ENCODE results near the gene ITGA8.
"Not testable (repeated sequence)": the region's sequence is repeated elsewhere in the genome, so short reads cannot be mapped to it uniquely, and the experiment has no call there.

The ITGA8 gene

DNA sequence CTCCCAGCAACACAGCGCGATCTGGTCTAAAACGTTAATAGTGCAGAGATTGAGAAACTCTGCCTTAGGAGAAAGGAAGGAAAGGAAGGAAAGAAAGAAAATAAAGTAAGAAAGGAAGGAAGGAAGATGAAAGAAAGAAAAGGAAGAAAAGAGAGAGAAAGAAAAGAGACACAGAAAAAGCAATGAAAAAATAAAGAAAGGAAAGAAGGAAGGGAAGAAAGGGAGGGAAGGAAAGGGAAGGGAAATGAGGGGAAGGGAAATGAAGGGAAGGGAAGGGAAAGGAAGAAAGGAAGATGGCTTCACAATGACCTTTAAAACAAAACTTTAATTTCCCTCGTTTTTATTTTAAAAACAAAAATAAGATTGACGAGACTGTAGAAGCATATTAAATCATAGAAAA lies 173.1 kb downstream of the ITGA8 start:
- DNase-seq = no peak

DNA sequence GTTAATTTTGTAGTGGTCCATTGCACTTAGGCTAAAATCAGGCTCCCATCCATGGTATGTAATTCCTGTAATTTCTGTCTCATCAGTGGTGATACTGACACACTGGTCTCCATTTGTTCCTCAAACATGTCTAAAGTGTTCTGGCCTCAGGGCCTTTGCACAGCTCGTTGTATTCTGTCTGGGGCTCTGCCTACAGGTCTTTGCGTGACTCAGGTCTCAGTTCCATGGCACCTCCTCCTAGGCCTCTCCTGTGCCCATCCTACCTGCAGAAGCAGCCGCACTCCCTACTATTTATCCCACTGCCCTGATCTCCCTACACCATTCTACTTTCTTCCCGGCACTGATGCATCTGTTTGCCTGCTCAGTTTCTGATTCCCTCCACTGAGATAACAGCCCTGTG lies 173.8 kb downstream of the ITGA8 start:
- DNase-seq = no peak

DNA sequence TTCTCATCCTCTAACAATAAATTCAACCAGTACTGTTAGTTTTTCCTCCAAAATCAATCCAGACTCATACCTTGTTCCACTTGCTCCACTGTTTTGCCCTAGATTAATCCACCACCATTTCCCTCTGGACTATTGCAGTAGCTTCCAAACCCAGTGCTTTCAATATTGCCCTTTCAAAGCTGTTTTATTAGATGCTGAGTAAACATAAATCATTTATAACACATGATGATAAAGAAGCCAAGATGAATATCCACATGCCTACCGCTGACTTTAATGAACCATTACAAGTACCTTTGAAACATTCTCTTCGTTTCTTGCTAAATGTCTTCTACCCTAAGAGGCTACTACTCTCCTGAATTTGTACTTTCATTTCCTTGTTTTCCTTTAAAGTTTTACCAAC lies 174.5 kb downstream of the ITGA8 start:
- DNase-seq = no peak

DNA sequence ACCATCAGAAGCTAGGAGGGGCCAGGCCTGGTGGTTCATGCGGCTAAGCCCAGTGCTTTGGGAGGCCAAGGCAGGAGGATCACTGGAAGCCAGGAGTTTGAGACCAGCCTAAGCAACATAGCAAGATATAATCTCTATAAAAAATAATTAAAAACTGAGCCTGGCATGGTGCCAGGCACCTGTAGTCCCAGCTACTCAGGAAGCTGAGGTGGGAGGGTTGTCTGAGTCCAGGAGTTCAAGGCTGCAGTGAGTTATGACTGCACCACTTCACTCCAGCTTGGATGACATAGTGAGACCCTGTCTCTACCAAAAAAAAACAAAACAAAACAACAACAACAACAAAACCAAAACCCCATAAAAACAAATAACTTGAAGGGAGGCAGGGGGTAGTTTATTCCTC lies 175.7 kb downstream of the ITGA8 start:
- DNase-seq = no peak

DNA sequence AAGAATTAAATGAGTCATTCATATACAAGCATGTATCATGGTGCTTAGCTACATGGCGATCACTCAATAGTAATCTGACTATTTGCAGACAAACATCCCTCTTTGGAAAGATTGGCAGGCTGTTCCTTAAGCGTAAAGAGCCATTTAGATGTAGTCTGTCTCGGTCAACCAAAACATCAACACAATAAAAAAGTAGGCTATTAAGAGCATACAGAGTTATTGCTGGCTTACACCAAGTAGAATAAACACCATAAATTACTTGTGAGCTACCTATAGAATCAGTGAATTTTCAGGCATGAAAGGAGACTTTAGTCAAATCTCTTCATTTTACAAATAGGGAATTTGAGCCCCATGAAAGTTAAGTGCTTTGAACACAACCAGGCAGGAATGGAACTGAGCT lies 176.9 kb downstream of the ITGA8 start:
- DNase-seq = no peak

DNA sequence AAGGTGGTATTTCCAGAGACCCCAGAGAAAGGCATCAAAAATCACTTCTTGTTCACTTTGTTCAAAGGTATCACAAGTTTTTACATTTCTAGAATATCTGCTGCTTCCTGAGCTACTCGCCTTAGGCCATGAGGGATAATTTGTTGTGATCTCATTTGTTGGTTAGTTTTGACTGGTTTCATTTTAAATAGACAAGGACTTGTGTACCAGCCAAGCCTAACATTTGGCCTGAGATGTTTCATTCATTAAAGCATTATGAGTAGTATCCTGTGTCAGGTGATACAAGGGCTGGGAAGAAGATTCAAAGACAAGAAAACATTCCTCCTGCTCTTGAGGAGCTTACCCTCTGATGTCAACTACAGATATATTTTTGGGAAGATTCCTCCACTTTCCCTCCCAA lies 178.3 kb downstream of the ITGA8 start:
- DNase-seq = no peak

DNA sequence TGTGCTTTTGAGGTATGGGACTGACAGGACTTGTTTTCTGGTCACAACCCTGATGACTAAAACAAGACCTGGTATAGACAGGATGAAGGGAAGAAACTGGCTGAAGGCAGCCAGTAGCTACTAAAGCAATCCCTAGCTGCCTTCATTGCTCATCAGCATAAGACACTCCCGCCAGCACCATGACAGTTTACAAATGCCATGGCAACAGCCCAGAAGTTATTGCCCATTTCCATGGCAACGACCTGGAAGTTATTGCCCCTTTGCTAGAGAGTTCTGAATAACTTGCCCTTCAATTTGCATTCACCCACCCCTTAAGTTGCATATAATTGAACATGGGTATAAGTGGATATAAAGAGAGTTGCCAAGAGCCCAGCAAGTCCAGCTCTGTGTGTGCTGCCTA lies 179.0 kb downstream of the ITGA8 start:
- DNase-seq = no peak

DNA sequence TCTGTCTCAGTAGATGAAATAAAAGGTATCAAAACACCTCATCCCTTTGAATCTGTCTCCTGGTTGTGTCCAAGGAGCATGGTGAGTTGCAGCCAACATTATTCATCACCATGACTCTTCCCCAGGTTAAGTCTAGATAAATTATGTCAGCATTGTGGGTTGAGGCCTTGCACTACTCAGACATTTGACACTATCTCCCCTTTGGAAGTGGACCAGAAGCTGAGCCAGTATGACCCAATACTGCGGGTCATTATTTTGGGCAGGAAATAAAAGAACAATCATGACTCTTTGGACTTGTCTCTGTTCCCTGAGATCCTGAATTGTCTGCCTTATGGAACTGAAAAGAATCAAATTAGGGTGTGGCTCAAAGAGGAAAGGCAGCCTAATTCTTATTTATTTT lies 180.5 kb downstream of the ITGA8 start:
- no peak for DNase-seq

DNA sequence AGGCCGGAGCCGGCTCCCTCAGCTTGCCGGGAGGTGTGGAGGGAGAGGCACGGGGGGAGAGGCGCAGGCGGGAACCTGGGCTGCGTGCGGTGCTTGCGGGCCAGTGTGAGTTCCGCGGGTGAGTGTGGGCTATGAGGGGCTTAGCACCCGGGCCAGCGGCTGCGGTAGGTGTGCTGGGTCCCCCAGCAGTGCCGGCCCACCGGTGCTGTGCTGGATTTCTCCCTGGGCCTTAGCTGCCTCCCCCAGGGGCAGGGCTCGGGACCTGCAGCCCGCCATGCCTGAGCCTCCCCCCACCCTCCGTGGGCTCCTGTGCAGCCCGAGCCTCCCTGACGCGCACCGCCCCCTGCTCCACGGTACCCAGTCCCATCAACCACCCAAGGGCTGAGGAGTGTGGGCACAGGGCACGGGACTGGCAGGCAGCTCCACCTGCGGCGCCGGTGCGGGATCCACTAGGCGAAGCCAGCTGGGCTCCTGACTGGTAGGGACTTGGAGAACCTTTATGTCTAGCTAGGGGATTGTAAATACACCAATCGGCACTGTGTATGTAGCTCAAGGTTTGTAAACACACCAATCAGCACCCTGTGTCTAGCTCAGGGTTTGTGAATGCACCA lies 184.7 kb downstream of the ITGA8 start:
- DNase-seq = not testable (repeated sequence)

DNA sequence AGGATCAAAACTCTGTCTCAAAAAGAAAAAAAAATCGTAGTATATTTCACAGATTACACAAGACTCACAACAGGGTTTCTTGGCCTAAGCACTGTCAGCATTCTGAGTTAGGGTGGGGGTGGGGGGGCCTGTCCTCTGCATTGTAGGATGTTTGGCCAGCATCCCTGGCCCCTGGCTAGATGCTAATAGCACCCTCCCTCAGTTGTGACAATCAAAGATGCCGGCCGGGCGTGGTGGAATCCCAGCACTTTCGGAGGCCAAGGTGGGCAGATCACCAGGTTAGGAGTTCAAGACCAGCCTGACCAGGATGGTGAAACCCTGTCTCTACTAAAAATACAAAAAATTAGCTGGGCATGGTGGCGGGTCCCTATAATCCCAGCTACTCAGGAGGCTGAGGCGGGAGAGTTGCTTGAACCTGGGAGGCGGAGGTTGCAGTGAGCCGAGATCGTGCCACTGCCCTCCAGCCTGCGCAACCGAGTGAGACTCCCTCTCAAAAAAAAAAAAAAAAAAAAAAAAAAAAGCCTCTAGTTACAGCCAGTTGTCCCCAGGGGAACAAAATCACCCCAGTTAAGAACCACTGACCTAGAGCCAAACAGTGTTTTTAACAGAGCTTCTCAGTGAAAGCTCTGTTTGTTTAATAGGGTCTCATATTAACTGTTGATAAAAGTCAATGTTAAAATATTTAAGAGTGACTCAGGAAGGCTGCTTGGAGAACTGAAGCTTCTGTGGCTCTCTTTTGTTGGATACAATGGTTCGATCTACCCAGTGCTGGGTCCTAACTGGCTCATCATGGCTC lies 187.6 kb downstream of the ITGA8 start:
- DNase-seq = no peak

DNA sequence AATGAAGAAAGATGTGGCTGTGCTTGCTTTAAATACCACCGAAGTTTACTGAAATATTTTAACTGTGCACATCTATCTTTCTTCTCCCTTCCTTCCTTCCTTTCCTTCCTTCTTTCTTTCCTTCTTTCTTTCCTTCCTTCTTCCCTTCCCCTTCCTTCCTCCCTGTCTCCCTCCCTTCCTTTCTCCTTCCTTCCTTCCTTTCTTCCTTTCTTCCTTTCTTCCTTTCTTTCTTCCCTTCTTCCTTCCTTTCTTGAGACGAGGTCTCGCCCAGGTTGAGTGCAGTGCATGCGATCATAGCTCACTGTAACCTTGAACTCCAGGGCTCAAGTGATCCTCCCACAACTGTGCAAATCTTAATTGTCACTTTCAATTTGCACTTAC lies 190.9 kb downstream of the ITGA8 start:
- DNase-seq = no peak

DNA sequence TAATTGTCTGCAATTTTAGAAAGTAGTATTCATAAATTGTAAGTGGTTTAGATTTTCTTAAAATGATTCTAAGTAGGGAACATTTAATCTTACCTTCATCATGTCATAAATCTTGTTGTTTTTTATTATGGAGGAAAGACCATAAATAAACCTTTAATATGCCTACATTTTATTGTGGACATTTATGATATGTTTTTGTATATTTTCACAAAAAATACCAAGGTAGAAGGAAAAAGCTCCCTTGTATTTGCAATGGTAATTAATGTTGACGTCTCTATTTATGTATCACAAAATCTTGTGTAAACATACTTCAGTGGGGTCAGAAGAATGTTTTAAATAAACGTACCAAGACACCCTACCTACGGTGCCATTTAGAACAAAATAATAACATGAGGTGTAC lies 193.0 kb downstream of the ITGA8 start:
- DNase-seq = no peak

DNA sequence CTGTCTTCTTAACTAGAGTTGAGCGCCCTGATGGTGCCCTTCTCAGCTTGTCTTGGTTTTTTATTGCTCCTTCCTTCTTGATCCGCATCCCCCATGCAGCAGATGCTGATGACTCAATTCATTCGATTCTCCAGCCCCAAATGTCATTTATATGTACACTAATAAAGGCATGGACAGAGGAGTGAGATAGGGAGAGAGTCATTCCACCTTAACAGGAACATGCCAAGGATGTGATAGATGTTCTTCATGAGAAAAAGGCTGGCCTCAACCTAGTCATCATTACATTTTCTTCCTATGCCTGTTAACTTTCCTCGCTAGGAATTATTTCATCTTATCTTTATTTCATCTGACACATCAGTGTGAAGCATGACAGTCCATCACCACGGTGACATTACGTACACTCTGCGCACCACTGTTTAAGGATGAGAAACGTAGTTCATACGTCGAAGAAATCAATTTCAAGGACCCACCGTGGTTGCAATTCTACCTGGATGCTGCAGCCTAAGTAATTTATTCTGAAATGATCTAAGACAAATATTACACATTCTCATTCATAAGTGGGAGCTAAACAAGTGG lies 198.3 kb downstream of the ITGA8 start:
- no peak for DNase-seq

DNA sequence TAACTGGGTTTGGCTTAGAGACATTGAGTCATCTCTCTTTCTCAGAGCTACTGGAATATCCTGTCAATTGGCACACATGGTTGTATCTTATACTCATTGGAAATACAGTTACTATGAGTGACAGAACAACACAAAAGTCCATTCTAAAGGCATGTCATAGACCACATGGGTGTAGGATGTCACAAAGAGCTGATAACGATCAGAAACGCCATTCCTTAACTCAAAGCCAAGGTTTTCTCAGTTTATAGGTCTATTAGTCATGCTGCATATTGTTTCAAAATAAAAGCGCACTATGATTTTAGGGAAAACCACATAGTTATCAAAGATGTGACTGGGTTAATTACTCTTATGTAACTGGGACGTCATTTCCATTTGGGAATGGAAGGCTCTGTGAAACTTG lies 201.5 kb downstream of the ITGA8 start:
- no peak for DNase-seq

DNA sequence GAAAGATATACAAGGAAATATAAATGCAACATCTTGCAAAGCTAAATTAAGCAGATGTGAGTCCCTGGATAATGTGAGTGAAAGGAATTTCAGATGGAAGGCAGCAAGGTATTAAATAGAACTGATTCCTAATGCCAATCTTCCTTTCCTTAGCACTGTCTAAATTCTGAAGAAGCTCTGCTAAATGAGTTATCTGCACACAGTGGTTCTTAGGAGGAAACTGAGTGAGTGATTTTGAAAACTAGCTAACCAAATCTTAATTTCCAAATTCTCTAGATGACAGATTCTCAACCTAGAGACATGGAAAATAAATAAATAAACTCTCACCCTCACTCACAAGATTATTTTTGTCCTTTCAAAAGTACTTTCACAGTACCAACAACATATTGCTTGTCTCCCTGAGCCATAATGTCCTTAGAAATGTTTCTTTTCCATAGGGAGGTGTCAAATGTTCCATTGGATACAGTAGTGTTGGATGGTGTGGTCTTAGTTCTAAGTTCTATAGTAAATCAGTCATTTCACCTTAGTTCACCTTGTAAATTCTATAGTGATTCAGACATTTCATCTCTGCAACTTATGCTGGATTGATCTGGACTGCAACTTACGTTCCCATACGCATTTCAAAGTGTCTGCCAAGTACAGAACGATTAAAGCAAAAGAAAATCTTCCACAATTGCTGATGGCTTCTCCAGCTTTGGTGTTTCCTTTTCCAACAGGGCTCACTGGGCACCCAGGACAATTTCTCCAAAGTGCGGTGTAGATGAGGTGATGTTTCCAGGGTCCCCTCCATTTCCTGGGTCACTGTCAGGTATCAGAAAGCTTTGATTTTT lies 203.3 kb downstream of the ITGA8 start:
- no peak for DNase-seq

DNA sequence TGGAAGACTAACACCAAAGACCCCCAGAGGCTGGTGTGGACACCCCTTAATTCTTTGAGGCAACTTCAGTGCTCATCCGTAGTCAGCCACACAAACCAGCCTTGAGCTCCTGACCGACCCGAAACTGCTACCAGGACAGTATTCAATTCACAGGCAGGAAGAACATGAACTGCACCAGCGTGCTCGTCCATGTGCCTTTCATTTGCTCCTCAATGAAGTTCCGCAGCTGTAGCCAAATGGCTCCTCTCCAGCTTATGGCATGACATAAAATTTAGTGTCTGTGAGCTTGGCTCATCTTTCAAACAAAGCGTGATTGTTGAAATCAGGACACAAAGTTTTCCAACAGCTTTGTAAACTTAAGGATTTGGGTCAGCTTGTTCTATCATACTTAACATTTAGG lies 204.5 kb downstream of the ITGA8 start:
- no peak for DNase-seq

DNA sequence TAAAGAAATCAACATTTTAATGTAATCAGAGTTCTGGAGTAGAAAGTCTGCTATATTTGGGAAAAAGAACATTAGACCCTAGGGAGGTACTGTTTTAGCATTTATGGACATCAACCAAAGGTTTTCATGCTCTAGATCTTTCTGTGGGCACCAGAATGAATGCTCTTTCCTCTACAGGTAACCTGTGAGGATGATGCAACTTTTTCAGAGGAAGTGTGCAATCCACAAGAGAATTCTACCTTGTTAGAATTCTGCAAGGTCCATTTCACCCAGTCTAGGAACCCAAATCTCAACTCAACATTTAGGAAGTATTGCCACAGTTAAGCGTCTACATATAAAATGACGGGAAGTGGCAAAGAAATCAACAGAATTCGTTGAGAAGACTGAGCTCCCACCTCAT lies 208.8 kb downstream of the ITGA8 start:
- DNase-seq = no peak

DNA sequence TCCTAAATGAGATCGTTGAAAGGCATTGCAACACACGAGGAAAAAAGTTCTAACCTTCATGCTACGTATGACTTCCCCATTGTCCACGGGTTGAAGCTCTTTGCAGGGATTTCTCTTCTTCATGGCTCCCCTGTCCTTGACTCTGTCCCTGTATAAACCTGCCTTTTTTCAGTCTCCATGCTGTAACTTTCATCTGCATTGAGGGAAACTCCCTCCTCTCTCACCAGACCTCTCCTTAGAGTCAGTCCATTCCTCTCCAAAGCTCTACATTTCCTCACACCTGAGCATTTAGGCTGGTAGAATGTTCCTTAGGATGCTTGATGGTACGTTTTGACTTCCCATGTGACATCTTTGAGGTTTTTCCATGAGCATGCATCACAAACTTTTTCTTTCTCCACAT lies 214.4 kb downstream of the ITGA8 start:
- DNase-seq = no peak

DNA sequence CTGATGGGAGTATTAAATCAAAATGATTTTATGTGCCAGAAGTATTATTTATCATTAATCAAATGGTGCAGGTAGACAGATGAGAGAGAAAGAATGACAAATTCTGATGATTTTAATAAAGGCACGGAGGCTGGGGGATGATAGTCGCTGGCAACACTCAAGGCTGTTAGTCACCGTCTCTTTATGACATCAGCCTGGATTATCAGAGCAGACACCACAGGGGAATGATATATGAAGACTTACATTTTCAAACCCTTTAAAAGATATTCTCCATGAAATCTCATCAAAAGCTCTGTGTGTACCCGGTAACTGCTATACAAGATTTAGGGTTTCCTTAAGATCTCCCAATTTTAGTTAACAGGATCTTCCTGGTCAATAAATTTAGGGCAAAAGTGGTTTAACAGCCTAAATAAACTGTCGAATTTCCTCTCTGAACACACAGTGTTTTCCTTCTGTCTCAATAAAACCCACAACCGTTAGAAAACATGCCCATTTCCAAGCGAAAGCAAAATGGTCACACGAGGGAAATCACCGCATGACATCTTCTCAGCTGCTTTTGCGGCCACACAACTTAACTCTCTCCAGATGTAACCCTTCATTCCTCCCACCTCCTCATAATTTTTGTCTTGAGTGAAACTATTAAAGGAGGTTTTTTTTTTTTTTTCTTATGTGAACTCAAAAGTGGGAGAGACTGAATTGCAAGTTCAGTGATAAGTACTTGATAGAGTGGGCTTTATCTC lies 215.5 kb downstream of the ITGA8 start:
- DNase-seq = no peak

DNA sequence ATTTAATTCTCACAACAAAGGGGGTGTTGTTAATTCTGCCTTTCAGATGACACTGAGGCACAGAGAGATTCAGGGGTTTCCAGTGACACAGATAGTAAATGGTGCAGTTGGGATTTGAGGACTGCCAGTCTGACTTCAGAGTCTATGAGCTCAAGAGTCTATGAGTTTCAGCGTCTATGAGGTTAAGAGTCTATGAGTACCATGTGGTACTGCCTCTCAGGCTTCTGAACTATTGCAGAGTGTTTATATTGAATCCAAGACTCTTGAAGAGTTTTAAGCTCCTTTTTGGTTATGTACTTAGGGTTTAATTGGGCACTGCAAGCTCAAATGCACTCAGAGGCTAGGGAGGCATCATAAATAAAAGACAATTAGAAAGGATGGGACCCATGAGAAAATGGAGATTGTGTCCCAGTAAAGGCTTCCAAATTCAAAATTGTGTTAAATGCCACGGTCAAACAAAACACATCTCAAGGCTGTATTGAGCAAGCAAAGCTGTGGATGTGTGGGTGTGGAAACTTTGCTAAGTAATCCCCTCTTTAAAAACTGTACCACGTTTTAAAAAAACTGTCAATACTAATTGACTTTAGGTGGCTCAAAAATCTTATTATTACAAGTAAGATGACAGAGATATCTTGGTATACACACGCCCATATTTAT lies 224.7 kb downstream of the ITGA8 start:
- no peak for DNase-seq

DNA sequence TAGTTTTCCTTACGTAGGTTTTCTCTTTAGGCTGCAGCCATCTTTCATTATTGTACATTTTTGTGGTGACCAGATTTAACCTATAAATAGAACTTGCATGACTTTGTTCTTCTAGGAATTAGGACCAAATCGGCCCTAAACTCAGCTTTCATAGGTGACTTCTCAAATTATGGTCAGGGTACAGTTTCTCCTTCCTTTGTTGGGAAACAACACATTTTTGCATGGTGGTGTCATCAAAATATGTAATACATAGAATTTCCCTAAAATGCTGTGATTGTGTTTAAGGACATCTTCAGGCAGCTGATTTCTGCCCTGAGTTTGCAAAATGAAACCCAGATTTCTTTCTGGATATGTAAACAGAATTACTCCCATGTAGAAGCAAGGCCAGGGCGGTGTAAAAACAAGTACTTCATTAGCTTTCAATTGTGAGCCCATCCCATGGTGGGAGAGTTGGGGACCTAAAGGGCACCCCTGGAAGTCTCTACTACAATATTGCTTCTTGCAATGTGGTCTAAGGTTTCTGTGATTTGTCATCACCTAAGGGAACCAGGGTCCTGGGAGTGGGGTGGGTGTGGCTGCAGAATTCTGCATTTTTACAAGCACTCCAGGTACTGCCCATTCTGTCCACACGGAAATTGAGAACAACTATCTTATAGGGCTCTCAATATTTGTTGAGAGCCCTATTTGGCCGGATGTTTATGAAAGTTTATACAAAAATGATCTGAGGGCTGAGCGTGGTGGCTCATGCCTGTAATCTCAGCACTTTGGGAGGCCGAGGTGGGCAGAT lies 227.7 kb downstream of the ITGA8 start:
- DNase-seq = no peak

DNA sequence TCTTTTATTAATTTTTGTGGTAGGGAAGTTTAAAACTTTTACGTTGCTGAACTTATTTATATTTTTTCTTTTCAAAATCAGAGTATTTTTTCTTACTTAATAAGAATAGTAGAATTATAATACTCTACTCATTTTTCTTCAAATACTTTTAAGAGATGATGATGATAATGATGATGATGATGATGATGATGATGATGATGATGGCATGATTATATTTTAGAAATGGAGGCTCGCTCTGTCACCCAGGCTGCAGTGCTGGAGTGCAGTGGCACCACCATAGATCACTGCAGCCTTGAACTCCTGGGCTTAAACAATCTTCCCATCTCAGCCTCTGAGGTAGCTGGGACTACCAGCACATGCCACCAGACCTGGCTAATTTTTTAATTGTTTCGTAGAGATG lies 230.3 kb downstream of the ITGA8 start:
- DNase-seq = no peak
